Spleen (tissue), 11 donors: ENCODE measurements around the gene MFAP3L. TPM values are rescaled to one million over a fixed set of nuclear protein-coding genes. Genes with fewer than 3 reads are reported as not detected.

ENCODE experiments used
- DNase-seq: peaks from one replicate; pipeline ENCODE4 v3.0.0-alpha.2; 2020
- H3K27ac ChIP-seq, 8 donors: fragments of 200-600 bp; sonication (generic) in 7 of 8; 1 replicate in 4 of 8; 2 replicates in 4 of 8; pipeline versions ENCODE4 v1.5.0 to v1.8.0; 2016 to 2021; ENCODE audit warnings: inconsistent platforms in 4 of 8, mild to moderate bottlenecking in 4 of 8, moderate library complexity in 1 of 8
- H3K27me3 ChIP-seq, 7 donors: fragments of 200-600 bp; sonication (generic) in 6 of 7; replicated peaks in 1 of 7; 1 replicate in 4 of 7; 2 replicates in 3 of 7; pipeline versions ENCODE4 v1.5.0 to v1.8.0; 2016 to 2021; ENCODE audit warnings: inconsistent platforms in 3 of 7, mild to moderate bottlenecking in 1 of 7
- H3K36me3 ChIP-seq, 6 donors: fragments of 200-600 bp; sonication (generic) in 5 of 6; 1 replicate in 4 of 6; 2 replicates in 2 of 6; pipeline versions ENCODE4 v1.5.0 to v1.8.0; 2016 to 2021; ENCODE audit warnings: inconsistent platforms in 2 of 6
- H3K4me1 ChIP-seq, 6 donors: fragments of 200-600 bp; sonication (generic) in 5 of 6; 1 replicate in 3 of 6; 2 replicates in 3 of 6; pipeline versions ENCODE4 v1.5.0 to v1.8.0; 2016 to 2021; ENCODE audit warnings: inconsistent platforms in 3 of 6
- H3K4me3 ChIP-seq, 8 donors: fragments of 200-600 bp; sonication (generic) in 7 of 8; 1 replicate in 4 of 8; 2 replicates in 4 of 8; pipeline versions ENCODE4 v1.5.0 to v1.8.0; 2016 to 2021; ENCODE audit warnings: inconsistent platforms in 4 of 8, mild to moderate bottlenecking in 4 of 8, moderate library complexity in 2 of 8
- H3K9me3 ChIP-seq, 8 donors: fragments of 200-600 bp; sonication (generic) in 7 of 8; 1 replicate in 4 of 8; 2 replicates in 4 of 8; pipeline versions ENCODE4 v1.5.0 to v1.8.0; 2016 to 2021; ENCODE audit warnings: inconsistent platforms in 4 of 8
- POLR2A ChIP-seq, 3 donors: fragments of 450-650 bp; IDR thresholded peaks; one replicate each; pipeline ENCODE4 v1.5.1; 2017; ENCODE audit warnings: antibody characterized with exemption in 3 of 3, mild to moderate bottlenecking in 1 of 3
- POLR2AphosphoS5 ChIP-seq, 3 donors: sonication (generic); formaldehyde crosslinking; IDR thresholded peaks; one replicate each; pipeline ENCODE4 v1.5.1; 2017; ENCODE audit warnings: antibody characterized with exemption in 3 of 3
- WGBS, 5 donors: extraction: QIAGEN DNeasy Blood & Tissue Kit in 3 of 5; methylation state at CpG; one replicate each; pipeline versions ENCODE4 v1.1.5 to v1.1.7; 2013 to 2018; 5-methylcytosine and 5-hydroxymethylcytosine counted together
- intact Hi-C: fragments of 100-400 bp; cut with DNase I; formaldehyde crosslinking; loops from one replicate; pipeline ENCODE4 v1.15.0; 2023; ENCODE audit warnings: low total_unique reads
- polyA plus RNA-seq, 3 donors: library from polyadenylated mRNA; stranded (reverse); fragments of 200-250 nt; gene quantifications; one replicate each; pipeline ENCODE4 v1.2.1, GENCODE V29; 2013
- total RNA-seq, 7 donors: library from RNA; depleted of rRNA in 3 of 7; stranded (reverse); fragments of >200 nt in 3 of 7; fragmentation: NEBNext Ultra II Directional in 4 of 7; extraction: Animal tissue kit (Norgen Biotek cat#: 25700) in 4 of 7; gene quantifications; one replicate each; pipeline versions ENCODE4 v1.1.0 to v1.2.1, GENCODE V29; 2016 to 2021
- TF ChIP-seq, protein P1 (sequence below), 11 experiments: fragments of 200-600 bp in 7 of 11; fragments of 450-650 bp in 4 of 11; sonication (generic) in 4 of 11; IDR thresholded peaks in 8 of 11; conservative IDR thresholded peaks in 3 of 11; 1 replicate in 7 of 11; 2 replicates in 4 of 11; pipeline versions ENCODE4 v1.4.0 to v1.8.0; 2016 to 2021; ENCODE audit warnings: antibody characterized with exemption in 11 of 11, inconsistent platforms in 4 of 11, mild to moderate bottlenecking in 1 of 11
- donor health status: healthy with polysubstance abuse.
- donor health status: DM: no; HTN: no; CAD: no; lungs with moderate emphysema.
- donor health status: DM: no; HTN: no; CAD: no.
- donor health status: Bipolar disorder and iron deficiency.
- donor health status: healthy.
- donor health status: DM: no; HTN: no; CAD: no.
- donor health status: DM: yes; HTN: yes; CAD: no.

The MFAP3L gene
- total and polyA plus RNA-seq, 10 donors = 0.35 to 14.3 (median 5.4) TPM

DNA sequence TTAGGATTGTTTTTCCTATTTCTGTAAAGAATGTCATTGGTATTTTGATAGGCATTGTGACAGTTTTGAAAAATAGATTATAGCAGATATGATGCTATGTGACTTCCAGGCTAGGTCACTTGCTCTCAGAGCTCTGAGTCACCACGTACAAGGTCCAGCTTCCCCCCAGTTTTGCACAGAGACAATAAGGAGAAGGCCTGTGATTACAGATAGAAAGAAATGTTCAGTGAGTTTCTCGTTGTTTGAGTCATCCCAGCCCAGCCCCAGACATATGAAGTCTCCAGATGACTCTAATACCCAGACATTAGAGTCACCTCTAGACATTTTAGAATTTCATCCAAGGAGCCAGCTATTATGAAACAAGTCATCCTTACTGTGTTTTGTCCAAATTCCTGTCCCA, 57.2 kb downstream of the MFAP3L start:
- no peak for TF ChIP-seq POLR2A (IDR thresholded peaks at IDR 0.05)
- TF ChIP-seq, protein P1, sequence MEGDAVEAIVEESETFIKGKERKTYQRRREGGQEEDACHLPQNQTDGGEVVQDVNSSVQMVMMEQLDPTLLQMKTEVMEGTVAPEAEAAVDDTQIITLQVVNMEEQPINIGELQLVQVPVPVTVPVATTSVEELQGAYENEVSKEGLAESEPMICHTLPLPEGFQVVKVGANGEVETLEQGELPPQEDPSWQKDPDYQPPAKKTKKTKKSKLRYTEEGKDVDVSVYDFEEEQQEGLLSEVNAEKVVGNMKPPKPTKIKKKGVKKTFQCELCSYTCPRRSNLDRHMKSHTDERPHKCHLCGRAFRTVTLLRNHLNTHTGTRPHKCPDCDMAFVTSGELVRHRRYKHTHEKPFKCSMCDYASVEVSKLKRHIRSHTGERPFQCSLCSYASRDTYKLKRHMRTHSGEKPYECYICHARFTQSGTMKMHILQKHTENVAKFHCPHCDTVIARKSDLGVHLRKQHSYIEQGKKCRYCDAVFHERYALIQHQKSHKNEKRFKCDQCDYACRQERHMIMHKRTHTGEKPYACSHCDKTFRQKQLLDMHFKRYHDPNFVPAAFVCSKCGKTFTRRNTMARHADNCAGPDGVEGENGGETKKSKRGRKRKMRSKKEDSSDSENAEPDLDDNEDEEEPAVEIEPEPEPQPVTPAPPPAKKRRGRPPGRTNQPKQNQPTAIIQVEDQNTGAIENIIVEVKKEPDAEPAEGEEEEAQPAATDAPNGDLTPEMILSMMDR (IDR thresholded peaks at IDR 0.05 in 8 of 11, conservative IDR thresholded peaks at IDR 0.05 in 3 of 11) = no peak
- TF ChIP-seq POLR2AphosphoS5 (IDR thresholded peaks at IDR 0.05) = no peak
- Histone ChIP-seq H3K27me3 (peaks cover 0 to 3% (median 0%) of the 10 kb centered on the region in 7 donors), H3K9me3 (no peaks in the 10 kb centered on the region), H3K4me1 (no peaks in the 10 kb centered on the region), H3K4me3 (no peak overlapping the region), H3K36me3 (no peaks in the 10 kb centered on the region), H3K27ac (no peak overlapping the region)
- 60 to 85% (median 67%) methylated on average over 2 of the region's 2 CpGs for WGBS, 5 donors
- intact Hi-C loops = no loop called here
- DNase-seq = no peak

- H3K4me1 ChIP-seq = no peaks in the 10 kb centered on the region
- no peak for DNase-seq
- no peak for TF ChIP-seq POLR2AphosphoS5 (IDR thresholded peaks at IDR 0.05)
- TF ChIP-seq POLR2A (IDR thresholded peaks at IDR 0.05) = no peak
- H3K9me3 ChIP-seq = no peaks in the 10 kb centered on the region
- H3K36me3 ChIP-seq = no peaks in the 10 kb centered on the region
- no peak overlapping the region for H3K4me3 ChIP-seq
- intact Hi-C loops = no loop called here
- 21 to 64% (median 41%) methylated on average over 1 of the region's 1 CpG for WGBS, 5 donors
- H3K27ac ChIP-seq = no peak overlapping the region
- H3K27me3 ChIP-seq = no peaks in the 10 kb centered on the region
These were observed 62.2 kb downstream of the MFAP3L start for GRCh38 chr4:169963998-169964397.

GRCh38 chr4:169959254-169959653, 66.9 kb downstream of the MFAP3L start:
- no peak for DNase-seq
- H3K36me3 ChIP-seq = no peaks in the 10 kb centered on the region
- intact Hi-C loops = no loop called here
- 79 to 92% (median 87%) methylated on average over 3 of the region's 3 CpGs for WGBS, 5 donors
- H3K4me3 ChIP-seq = no peak overlapping the region
- H3K4me1 ChIP-seq = no peaks in the 10 kb centered on the region
- no peaks in the 10 kb centered on the region for H3K9me3 ChIP-seq
- H3K27ac ChIP-seq = no peak overlapping the region
- H3K27me3 ChIP-seq = no peaks in the 10 kb centered on the region
- TF ChIP-seq, protein P1 (IDR thresholded peaks at IDR 0.05 in 8 of 11, conservative IDR thresholded peaks at IDR 0.05 in 3 of 11) = no peak
- TF ChIP-seq POLR2AphosphoS5 (IDR thresholded peaks at IDR 0.05) = no peak
- TF ChIP-seq POLR2A (IDR thresholded peaks at IDR 0.05) = no peak

DNA sequence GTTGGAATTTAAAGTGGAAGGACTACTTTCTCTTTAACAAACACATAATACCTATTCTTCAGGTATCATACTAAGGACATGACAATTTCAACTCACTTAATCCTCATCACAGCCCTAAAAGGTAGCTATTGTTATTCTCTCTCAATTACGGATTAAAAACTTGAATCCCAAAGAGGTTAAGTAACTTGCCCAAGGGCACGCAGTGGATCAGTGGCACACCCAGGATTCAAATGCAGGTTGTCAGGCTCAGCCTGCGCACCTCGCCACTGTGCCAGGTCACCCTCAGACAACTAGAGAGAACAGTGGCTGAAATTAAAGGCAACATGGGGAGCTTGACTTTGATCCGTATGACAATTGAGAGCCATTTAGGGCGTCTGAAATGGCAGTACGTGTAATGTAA, 67.6 kb downstream of the MFAP3L start:
- Histone ChIP-seq H3K4me1 (no peaks in the 10 kb centered on the region), H3K36me3 (no peaks in the 10 kb centered on the region), H3K27ac (no peak overlapping the region), H3K4me3 (no peak overlapping the region), H3K27me3 (no peaks in the 10 kb centered on the region), H3K9me3 (no peaks in the 10 kb centered on the region)
- TF ChIP-seq, protein P1 (IDR thresholded peaks at IDR 0.05 in 8 of 11, conservative IDR thresholded peaks at IDR 0.05 in 3 of 11) = no peak
- intact Hi-C loops = no loop called here
- 84 to 98% (median 93%) methylated on average over 7 of the region's 7 CpGs for WGBS, 5 donors
- no peak for DNase-seq

GRCh38 chr4:169957785-169958184, 68.4 kb downstream of the MFAP3L start:
- no peak for DNase-seq
- no peak overlapping the region for H3K27ac ChIP-seq
- no peaks in the 10 kb centered on the region for H3K9me3 ChIP-seq
- H3K36me3 ChIP-seq = no peaks in the 10 kb centered on the region
- intact Hi-C loops = no loop called here
- 88 to 94% (median 89%) methylated on average over 3 of the region's 3 CpGs for WGBS, 5 donors
- peaks cover 0 to 4% (median under 1%) of the 10 kb centered on the region in 6 donors for H3K4me1 ChIP-seq
- no peak overlapping the region for H3K4me3 ChIP-seq
- TF ChIP-seq POLR2A (IDR thresholded peaks at IDR 0.05) = no peak
- H3K27me3 ChIP-seq = no peaks in the 10 kb centered on the region
